Mesodermal cell (in vitro differentiated cells): ENCODE data around the gene ZBTB12.
A peak's percentile ranks its signal among the peaks of the same experiment; 100 is the strongest.
"Not testable (repeated sequence)": the region's sequence is repeated elsewhere in the genome, so short reads cannot be mapped to it uniquely, and the experiment has no call there.

Experiments used
- H3K27ac ChIP-seq: 2 replicates; pipeline ENCODE4 v1.7.0; 2013; ENCODE audit warnings: mild to moderate bottlenecking, low read depth, low read length, moderate library complexity; ENCODE audit not compliant: severe bottlenecking
- H3K36me3 ChIP-seq: 2 replicates; pipeline ENCODE4 v1.7.1; 2013; ENCODE audit warnings: mild to moderate bottlenecking, low read length, moderate library complexity; ENCODE audit not compliant: control insufficient read depth, insufficient read depth
- H3K4me1 ChIP-seq: one replicate; pipeline ENCODE4 v1.7.1; 2013; ENCODE audit warnings: mild to moderate bottlenecking, low read length; ENCODE audit not compliant: insufficient read depth, control insufficient read depth, poor library complexity, severe bottlenecking
- H3K4me3 ChIP-seq: 2 replicates; pipeline ENCODE4 v1.7.0; 2013; ENCODE audit warnings: low read length, control low read depth, mild to moderate bottlenecking; ENCODE audit not compliant: insufficient read depth, poor library complexity, severe bottlenecking; ENCODE audit errors: extremely low read depth
- H3K9me3 ChIP-seq: 2 replicates; pipeline ENCODE4 v1.7.1; 2013; ENCODE audit warnings: mild to moderate bottlenecking, low read length, moderate library complexity; ENCODE audit not compliant: control insufficient read depth
- WGBS, 2 experiments: methylation state at CpG; one replicate each; pipeline ENCODE4 v1.1.5; 2013; ENCODE audit warnings: missing lambda C conversion rate in 2 of 2; ENCODE audit not compliant: insufficient coverage in 2 of 2; 5-methylcytosine and 5-hydroxymethylcytosine counted together

The ZBTB12 gene

GRCh38 chr6:31862344-31863235, 39.3 kb downstream of the ZBTB12 start, which contains the start of gene NEU1:
Gene NEU1, minus strand, starts transcription at chr6:31862821. Its CDS starts 45 bp downstream, at chr6:31862776.
- Histone ChIP-seq H3K9me3 (no peaks in the 10 kb centered on the region), H3K4me1 (no peaks in the 10 kb centered on the region), H3K27ac (peak within 1 kb of the TSS; percentile 97), H3K36me3 (peaks cover 40% of the 10 kb centered on the region), H3K4me3 (peak within 1 kb of the TSS; percentile 86)
- 1 to 2% methylated on average over 52 to 56 of the region's 64 CpGs for WGBS, 2 experiments

DNA sequence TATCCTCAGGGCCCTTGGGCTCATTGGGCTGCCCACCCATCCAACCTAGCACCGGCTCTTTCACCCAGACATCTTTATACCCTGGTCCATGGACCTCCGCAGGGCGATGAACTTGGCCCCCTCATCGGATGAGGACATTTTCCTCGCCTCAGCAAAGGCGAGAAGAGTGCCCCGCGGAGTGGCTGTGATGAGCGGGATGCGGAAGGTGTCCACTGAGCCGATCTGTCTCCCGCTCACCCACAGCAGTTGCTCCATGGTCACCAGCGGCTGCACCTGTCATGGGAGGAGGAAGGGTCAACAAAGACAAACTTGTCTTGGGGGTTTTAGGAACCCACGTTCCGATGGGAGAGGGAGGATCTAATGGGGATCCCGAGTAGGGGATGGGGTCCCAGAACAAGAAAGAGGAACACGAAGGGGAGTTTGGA, 40.0 kb downstream of the ZBTB12 start:
- Histone ChIP-seq H3K36me3 (peaks cover 47% of the 10 kb centered on the region), H3K4me3 (peak overlapping the region; percentile 86), H3K9me3 (no peaks in the 10 kb centered on the region), H3K27ac (no peak overlapping the region), H3K4me1 (no peaks in the 10 kb centered on the region)
- 62 to 65% methylated on average over 16 to 17 of the region's 17 CpGs for WGBS, 2 experiments

DNA sequence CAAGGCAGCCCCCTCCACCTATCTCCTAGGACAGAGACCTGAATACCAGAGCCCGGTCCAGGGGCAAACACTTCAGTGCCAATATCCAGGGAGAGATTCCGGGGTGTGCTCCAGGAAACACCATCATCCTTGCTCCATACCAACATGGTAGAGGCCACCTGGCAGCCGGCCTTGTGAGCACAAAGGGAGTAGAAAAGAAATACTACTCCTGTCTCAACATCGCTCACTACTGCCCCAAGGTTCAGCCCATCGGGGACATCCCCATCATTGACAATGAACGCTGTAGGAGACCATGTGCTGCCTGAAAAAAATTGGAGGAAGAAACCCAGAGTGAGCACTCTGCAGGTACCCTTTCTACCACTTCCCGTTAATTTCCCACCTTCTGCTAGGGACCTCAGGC, 40.7 kb downstream of the ZBTB12 start:
- H3K9me3 ChIP-seq = no peaks in the 10 kb centered on the region
- WGBS, 2 experiments = 94 to 97% methylated on average over 5 to 6 of the region's 7 CpGs
- H3K36me3 ChIP-seq = peaks cover 54% of the 10 kb centered on the region
- no peak overlapping the region for H3K27ac ChIP-seq
- H3K4me1 ChIP-seq = no peaks in the 10 kb centered on the region
- no peak overlapping the region for H3K4me3 ChIP-seq

GRCh38 chr6:31860349-31860748, 41.5 kb downstream of the ZBTB12 start:
- 93 to 98% methylated on average over 9 to 13 of the region's 13 CpGs for WGBS, 2 experiments
- peaks cover 62% of the 10 kb centered on the region for H3K36me3 ChIP-seq
- peaks cover 3% of the 10 kb centered on the region for H3K9me3 ChIP-seq
- no peak overlapping the region for H3K27ac ChIP-seq
- H3K4me1 ChIP-seq = no peaks in the 10 kb centered on the region
- H3K4me3 ChIP-seq = no peak overlapping the region

GRCh38 chr6:31859923-31860322, 42.0 kb downstream of the ZBTB12 start:
- WGBS, 2 experiments = 93 to 99% methylated on average over 9 to 11 of the region's 11 CpGs
- Histone ChIP-seq H3K4me3 (no peak overlapping the region), H3K27ac (no peak overlapping the region), H3K4me1 (no peaks in the 10 kb centered on the region), H3K9me3 (peaks cover 5% of the 10 kb centered on the region), H3K36me3 (peaks cover 65% of the 10 kb centered on the region)

GRCh38 chr6:31858707-31859106, 43.2 kb downstream of the ZBTB12 start:
- 98 to 100% methylated on average over 5 to 6 of the region's 8 CpGs for WGBS, 2 experiments
- Histone ChIP-seq H3K4me1 (no peaks in the 10 kb centered on the region), H3K4me3 (no peak overlapping the region), H3K36me3 (peaks cover 65% of the 10 kb centered on the region), H3K9me3 (peaks cover 5% of the 10 kb centered on the region), H3K27ac (no peak overlapping the region)

DNA sequence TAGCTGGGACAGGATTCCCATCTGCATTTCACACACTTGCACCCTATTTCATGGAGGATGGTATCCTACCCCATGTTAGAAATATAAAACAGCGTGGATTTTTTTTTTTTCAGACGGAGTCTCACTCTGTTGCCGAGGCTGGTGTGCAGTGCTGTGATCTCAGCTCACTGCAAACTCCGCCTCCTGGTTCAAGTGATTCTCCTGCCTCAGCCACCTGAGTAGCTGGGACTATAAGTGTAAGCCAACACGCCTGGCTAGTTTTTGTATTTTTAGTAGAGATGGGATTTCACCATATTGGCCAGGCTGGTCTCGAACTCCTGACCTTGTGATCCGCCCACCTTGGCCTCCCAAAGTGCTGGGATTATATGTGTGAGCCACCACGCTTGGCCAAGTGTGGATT, 44.1 kb downstream of the ZBTB12 start:
- not testable (repeated sequence) for H3K4me1 ChIP-seq, H3K9me3 ChIP-seq, H3K27ac ChIP-seq, H3K4me3 ChIP-seq
- H3K36me3 ChIP-seq = peaks cover 66% of the 10 kb centered on the region
- WGBS, 2 experiments = 98 to 100% methylated on average over 4 to 7 of the region's 8 CpGs

DNA sequence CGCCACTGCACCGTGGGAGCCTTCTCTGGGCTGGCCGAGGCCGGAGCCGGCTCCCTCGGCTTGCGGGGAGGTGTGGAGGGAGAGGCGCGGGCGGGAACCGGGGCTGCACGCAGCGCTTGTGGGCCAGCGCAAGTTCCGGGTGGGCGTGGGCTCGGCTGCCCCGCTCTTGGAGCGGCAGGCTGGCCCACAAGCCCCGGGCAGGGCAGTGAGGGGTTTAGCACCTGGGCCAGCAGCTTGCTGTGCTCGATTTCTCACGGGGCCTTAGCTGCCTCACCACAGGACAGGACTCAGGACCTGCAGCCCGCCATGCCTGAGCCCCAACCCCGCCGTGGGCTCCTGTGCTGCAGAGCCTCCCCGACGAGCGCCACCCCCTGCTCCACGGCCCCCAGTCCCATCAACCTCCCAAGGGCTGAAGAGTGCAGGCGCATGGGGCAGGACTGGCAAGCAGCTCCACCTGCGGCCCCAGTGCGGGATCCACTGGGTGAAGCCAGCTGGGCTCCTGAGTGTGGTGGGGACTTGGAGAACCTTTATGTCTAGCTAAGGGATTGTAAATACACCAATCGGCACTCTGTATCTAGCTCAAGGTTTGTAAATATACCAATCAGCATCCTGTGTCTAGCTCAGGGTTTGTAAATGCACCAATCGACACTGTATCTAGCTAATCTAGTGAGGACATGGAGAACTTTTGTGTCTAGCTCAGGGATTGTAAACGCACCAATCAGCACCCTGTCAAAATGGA, 49.7 kb downstream of the ZBTB12 start:
- not testable (repeated sequence) for H3K9me3 ChIP-seq, H3K27ac ChIP-seq, H3K4me3 ChIP-seq, H3K4me1 ChIP-seq
- 89 to 94% methylated on average over 15 to 33 of the region's 35 CpGs for WGBS, 2 experiments
- peaks cover 24% of the 10 kb centered on the region for H3K36me3 ChIP-seq

DNA sequence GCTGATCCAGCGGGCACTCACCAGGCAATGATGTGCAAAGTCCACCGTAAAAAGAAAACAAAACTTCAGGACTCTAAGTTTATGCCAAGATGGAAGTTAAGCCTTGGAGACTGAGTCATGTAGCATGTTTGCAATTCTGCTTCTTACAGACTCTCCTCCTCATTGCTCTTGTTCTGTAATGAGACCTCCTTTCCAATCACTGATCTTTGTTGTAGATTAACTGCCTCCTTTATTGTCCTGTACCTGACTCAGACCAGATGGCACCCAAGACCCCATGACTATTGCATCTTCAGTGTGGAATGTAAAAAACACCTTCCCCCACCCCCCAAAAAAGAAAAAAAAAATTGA, 50.4 kb downstream of the ZBTB12 start:
- Histone ChIP-seq H3K9me3 (peaks cover 9% of the 10 kb centered on the region), H3K4me1 (peaks cover 8% of the 10 kb centered on the region), H3K4me3 (no peak overlapping the region), H3K27ac (no peak overlapping the region), H3K36me3 (peaks cover 17% of the 10 kb centered on the region)
- 91 to 94% methylated on average over 2 of the region's 2 CpGs for WGBS, 2 experiments

DNA sequence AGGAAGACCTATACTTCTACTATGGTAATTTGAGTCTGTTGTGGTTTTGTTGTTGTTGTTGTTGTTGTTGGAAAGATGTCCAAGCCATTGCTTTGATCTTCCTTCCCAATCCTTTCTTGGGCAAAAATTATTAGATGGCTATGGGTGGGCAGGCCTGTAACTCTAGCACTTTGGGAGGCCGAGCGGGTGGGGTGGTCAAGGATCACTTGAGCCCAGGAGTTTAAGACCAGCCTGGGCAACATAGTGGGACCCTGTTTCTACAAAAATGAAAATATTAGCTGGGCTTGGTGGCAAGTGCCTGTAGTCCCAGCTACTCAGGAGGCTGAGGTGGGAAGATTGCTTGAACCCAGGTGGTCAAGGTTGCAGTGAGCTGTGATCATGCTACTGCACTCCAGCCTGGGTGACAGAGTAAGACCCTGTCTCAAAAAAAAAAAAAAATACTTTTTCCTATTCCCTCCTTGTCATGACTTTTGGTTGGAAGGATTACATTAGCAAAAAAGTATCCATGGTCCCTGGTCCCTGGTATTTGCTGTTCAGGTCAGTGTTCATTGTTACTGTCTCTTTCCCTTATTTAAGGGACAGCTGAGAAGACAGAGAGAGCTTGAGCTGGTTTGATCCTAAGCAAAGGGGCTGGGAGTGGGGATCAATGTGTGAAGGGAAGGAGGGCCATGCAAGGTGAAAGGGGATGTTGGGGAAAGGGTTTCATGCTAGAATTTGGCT, 51.0 kb downstream of the ZBTB12 start:
- H3K27ac ChIP-seq = no peak overlapping the region
- H3K36me3 ChIP-seq = peaks cover 13% of the 10 kb centered on the region

More for the DNA sequence above, 51.0 kb downstream of the ZBTB12 start:
- 94 to 100% methylated on average over 2 of the region's 2 CpGs for WGBS, 2 experiments
- H3K9me3 ChIP-seq = peaks cover 9% of the 10 kb centered on the region
- peaks cover 8% of the 10 kb centered on the region for H3K4me1 ChIP-seq
- no peak overlapping the region for H3K4me3 ChIP-seq
